ENCODE results near the gene PCCA. TPM values are rescaled to one million over a fixed set of nuclear protein-coding genes. Genes with fewer than 3 reads are reported as not detected.

Gene PCCA
- total RNA-seq, 3 donors from 2014 or later: 55.7 to 98.6 (median 70.5) TPM

- no peak for DNase-seq
- Histone ChIP-seq H3K4me3 (no peak overlapping the region), H3K9me3 (peaks cover 62% of the 10 kb centered on the region), H3K4me1 (ENCODE audit: low read depth) (no peaks in the 10 kb centered on the region), H3K36me3 (ENCODE audit: low read depth) (no peaks in the 10 kb centered on the region)
- no peak for ATAC-seq
- intact Hi-C loops (cut with DNase I, micrococcal nuclease): no loop called here
- TF ChIP-seq, protein P1, sequence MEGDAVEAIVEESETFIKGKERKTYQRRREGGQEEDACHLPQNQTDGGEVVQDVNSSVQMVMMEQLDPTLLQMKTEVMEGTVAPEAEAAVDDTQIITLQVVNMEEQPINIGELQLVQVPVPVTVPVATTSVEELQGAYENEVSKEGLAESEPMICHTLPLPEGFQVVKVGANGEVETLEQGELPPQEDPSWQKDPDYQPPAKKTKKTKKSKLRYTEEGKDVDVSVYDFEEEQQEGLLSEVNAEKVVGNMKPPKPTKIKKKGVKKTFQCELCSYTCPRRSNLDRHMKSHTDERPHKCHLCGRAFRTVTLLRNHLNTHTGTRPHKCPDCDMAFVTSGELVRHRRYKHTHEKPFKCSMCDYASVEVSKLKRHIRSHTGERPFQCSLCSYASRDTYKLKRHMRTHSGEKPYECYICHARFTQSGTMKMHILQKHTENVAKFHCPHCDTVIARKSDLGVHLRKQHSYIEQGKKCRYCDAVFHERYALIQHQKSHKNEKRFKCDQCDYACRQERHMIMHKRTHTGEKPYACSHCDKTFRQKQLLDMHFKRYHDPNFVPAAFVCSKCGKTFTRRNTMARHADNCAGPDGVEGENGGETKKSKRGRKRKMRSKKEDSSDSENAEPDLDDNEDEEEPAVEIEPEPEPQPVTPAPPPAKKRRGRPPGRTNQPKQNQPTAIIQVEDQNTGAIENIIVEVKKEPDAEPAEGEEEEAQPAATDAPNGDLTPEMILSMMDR (IDR thresholded peaks at IDR 0.05): no peak
Observed at GRCh38 chr13:100409132-100409531, 320.2 kb downstream of the PCCA start.

- H3K4me3 ChIP-seq: no peak overlapping the region
- TF ChIP-seq, protein P1 (IDR thresholded peaks at IDR 0.05): no peak
Observed at GRCh38 chr13:100423375-100423774, 334.5 kb downstream of the PCCA start.

GRCh38 chr13:100428986-100429385 lies 340.1 kb downstream of the PCCA start:
- no peaks in the 10 kb centered on the region for H3K4me1 ChIP-seq (ENCODE audit: low read depth)
- no peaks in the 10 kb centered on the region for H3K36me3 ChIP-seq (ENCODE audit: low read depth)
- no peaks in the 10 kb centered on the region for H3K9me3 ChIP-seq
- ATAC-seq: no peak
- DNase-seq: no peak
- intact Hi-C loops (cut with DNase I, micrococcal nuclease): no loop called here
- TF ChIP-seq, protein P1 (IDR thresholded peaks at IDR 0.05): no peak
- H3K4me3 ChIP-seq: no peak overlapping the region

More at GRCh38 chr13:100423375-100423774, 334.5 kb downstream of the PCCA start:
- Histone ChIP-seq H3K9me3 (no peaks in the 10 kb centered on the region), H3K4me1 (ENCODE audit: low read depth) (no peaks in the 10 kb centered on the region), H3K36me3 (ENCODE audit: low read depth) (no peaks in the 10 kb centered on the region)
- peak; percentile 75 for ATAC-seq
- DNase-seq: no peak
- intact Hi-C loops (cut with DNase I, micrococcal nuclease): no loop called here

DNA sequence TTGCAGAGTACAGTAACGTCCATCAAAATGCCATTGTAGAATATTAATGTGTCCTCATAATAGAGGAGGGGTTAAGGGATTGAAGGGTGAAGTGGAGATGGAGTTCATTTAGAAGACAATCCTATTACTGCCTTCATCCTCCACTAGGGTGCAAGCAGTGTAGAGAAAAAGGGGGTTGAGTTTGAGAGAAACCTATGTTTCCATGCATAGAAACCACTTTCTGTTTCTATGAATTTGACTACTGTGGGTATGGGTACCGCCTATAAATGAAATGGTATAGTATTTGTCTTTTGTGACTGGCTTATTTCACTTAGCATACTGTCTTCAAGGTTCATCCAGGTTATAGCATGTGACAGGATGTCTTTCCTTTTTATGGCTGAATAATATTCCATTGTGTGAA lies 343.7 kb downstream of the PCCA start:
- Histone ChIP-seq H3K4me1 (ENCODE audit: low read depth) (no peaks in the 10 kb centered on the region), H3K36me3 (ENCODE audit: low read depth) (no peaks in the 10 kb centered on the region), H3K4me3 (no peak overlapping the region), H3K9me3 (no peaks in the 10 kb centered on the region)
- intact Hi-C loops (cut with DNase I, micrococcal nuclease): no loop called here
- TF ChIP-seq, protein P1 (IDR thresholded peaks at IDR 0.05): no peak
- DNase-seq (no peak), ATAC-seq (no peak)

- Histone ChIP-seq H3K36me3 (ENCODE audit: low read depth) (no peaks in the 10 kb centered on the region), H3K9me3 (no peaks in the 10 kb centered on the region), H3K4me1 (ENCODE audit: low read depth) (no peaks in the 10 kb centered on the region), H3K4me3 (no peak overlapping the region)
- ATAC-seq (peak; percentile 39), DNase-seq (no peak)
- intact Hi-C loops (cut with DNase I, micrococcal nuclease): no loop called here
- TF ChIP-seq, protein P1 (IDR thresholded peaks at IDR 0.05): no peak
Observed at GRCh38 chr13:100433475-100433874, 344.6 kb downstream of the PCCA start.

Measured in mucosa of descending colon (tissue), 3 donors.